GM18868 (cell line): Measurements from ENCODE around the gene MED13L.

Source experiments
- ATAC-seq: cut with Tn5 transposase; IDR thresholded peaks from one replicate; pipeline ENCODE4 v1.9.1; 2021; ENCODE audit warnings: mild to moderate bottlenecking, moderate library complexity; ENCODE audit not compliant: unreplicated experiment

MED13L gene

DNA sequence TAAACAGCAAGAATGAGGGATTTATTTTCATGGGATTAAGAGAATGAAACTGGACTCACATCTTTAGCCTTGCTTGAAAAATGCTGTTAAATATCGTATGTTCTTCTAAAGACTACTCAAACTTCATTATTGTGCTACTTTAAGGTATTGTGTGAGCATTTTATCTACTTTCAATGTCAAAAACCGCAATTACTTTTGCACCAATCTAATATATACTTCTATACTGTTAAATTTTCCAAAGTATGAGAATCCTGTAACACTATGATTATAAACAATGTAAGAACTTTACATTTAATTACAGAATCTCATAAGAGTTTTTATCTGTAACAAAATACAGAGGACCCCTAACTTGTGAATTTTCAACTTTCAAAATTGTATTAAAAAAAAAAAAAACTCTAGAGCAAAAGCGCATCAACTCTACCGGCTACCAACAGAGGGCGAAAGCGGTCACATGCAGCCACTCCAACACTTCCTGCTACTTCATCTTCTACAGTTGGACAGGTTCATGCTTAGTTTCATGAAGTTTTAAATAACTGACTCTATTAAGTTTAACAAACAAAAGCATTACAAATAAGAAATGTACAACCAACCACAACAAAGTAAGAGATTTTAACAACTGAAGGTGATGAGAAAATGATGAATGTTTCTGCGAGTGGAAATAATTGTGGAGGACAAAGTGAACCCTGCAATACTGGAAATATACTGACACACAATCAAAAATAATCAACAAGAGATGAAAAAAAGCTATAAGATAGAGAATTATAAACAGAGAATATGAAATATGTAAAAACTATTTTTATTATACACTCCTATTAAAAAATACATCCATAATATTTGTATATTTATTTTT lies 210.9 kb downstream of the MED13L start:
- no peak for ATAC-seq

DNA sequence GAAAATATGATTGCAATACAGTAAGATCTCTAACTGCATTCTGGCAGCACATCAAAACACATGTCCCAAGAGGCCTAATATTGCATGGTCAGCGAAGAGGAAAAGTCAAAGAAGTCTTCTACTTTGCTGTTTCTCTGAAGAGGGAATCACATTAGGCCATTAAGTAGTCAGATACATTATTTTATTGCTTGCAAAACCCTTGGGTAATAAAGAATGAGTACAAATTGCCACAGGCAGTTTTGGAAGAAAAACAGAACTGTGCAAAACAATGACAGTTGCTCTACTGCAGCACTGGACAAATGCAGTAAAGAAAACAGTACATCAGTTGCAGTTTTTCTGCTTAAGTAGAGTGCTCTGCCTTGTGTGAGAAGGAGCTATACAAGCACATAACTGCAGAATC lies 211.9 kb downstream of the MED13L start:
- no peak for ATAC-seq

DNA sequence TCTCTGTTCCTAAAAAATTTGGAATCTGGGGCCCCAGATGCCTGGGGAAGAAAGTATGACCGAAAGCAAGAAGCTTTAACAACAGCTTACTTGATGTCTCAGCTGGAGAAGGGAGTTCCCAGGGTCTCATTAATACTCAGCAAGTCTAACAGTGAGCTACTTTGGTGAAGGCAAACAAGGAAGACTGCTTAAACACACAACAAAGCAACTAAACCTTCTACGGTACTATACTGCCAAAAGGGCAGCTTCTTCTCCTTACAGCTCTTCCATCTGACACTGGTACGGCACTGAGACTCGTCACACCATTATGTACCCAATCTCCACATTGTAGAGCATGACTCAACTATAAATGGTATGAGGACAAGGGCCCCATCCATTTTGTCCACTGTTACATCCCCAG lies 213.0 kb downstream of the MED13L start:
- no peak for ATAC-seq

DNA sequence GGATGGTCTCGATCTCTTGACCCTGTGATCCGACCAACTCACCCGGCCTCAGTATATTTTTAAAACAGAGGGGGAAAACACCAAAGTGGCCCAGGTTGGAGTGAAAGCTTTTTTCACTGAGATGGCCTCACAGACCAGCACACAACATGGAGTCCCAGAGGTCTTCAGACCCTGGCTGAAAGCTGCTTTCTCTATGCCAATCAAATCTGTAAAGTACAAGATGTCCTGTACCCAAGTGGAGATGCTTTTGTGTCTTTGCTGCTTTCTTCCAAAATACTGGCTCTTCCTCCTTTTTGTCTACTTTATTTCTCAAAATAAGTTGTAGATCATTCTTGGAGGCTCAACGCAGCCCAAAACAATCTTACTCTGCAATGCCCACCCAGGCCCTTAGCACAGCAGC lies 214.8 kb downstream of the MED13L start:
- ATAC-seq, result no peak

DNA sequence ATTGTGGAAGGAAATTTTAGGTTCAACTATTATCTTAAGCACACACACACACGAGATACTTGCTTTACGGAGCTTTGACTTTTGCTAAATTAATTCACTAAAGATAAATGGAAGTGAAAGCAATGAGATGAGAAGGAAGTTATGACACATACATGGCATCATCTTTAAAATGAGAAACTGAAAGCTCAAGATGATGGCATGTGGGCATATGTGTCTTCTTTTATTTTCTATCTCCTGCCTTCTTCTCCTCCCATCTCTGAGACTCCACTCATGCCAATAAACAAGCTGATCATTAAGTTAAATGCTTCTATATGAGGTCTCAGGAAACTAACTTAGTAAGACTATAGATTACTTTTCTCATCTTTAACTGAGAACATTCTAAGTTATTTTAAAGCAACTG lies 216.7 kb downstream of the MED13L start:
- peak; percentile 90 for ATAC-seq

DNA sequence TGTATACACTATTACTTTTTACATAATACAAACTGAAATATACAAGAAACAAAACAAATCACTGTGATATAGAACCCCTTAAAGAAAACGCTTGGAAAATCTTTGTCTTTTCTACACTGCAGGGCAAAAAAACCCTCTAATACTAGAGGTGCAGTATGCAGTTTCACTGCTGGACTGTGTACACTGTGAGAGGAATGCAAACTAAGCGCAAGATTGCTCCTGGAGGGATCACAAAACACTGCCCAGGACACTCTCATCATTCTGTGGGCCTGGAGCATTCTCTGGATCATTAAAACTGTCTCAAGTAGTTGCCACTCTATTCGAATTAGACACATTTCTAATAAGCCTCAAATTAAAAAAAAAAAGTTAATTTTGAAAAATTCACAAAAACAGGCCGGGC lies 217.6 kb downstream of the MED13L start:
- ATAC-seq, result no peak

DNA sequence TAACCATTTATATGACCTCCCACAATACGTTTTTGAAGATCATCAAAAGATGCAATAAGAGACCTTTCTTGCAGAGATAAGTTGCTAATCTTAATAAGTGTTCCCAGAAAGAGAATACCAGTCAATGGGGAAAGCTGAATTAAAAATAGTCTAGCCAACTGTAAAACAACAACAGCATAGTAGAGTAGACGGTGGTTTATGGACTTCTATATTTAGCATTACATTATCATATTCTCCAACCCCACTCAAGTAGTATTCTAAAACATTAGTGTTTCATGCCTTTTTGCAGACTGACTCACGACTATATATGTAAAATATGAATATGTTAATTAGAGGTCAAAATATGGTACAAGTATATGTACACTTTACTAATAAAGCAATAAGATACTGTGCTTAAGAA lies 218.9 kb downstream of the MED13L start:
- no peak for ATAC-seq

DNA sequence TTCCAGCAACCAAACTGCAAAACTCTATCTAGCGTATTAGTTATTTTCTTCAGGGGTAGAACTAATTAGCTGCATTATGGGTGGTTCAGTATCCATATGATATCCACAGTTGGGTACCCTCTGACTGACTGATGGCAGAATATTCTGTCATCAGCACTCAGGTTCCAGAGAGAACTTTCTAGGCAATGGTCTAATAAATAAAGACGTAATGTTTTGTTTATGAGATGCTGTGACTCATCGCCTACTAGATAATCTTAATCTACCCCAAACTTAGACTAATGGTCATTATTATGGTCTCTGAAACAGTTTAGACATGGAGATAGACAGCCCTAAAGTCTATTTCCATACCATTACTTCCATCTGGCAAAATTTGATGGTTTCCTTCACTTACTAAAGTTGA lies 220.1 kb downstream of the MED13L start:
- ATAC-seq, result no peak

DNA sequence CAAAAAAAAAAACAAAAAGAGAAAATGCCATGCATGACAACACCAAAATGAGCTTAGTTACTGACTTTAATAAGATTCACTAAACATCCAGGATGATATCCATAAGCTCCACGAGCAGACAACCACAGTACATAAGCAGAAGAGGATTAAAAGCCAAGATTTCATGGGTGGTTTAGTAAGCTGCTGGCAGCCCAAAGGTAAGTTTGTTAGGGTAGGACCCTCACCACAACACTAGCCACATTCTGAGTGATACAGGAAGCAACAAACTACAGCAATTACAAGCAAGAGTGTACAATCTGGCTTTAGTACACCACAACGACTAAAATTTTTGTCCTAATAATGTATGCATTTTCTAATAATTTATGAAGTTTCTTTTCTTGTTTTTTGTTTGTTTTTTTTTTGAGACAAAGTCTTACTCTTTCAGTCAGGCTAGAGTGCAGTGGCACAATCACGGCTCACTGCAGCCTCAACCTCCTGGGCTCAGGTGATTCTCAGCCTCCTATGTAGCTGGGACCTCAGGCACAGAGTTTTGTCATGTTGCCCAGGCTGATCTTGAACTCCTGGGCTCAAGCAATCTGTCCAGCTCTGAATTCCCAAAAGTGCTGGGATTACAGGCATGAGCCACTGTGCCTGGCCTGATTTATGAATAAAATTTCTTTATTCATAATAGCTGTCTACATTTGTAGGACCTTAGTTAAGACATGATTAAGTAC lies 221.4 kb downstream of the MED13L start:
- ATAC-seq, result no peak

DNA sequence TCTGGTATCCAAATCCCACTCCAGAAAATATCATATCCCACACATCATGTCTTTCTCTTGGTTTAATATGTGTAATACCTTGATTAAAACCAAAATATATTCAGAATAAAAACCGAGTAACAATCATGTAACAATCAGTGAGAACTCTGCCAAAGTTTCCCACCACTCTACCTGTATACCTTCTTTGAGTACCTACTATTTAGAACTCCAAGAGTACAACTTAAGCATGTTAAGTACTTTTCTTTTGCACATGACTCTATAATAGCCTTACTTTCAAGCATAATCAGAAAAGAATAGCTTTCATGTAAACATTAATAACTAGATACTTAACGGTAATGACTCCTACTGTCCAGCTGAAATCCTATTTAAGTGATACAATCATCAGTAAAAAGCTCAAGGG lies 223.2 kb downstream of the MED13L start:
- ATAC-seq, result no peak

DNA sequence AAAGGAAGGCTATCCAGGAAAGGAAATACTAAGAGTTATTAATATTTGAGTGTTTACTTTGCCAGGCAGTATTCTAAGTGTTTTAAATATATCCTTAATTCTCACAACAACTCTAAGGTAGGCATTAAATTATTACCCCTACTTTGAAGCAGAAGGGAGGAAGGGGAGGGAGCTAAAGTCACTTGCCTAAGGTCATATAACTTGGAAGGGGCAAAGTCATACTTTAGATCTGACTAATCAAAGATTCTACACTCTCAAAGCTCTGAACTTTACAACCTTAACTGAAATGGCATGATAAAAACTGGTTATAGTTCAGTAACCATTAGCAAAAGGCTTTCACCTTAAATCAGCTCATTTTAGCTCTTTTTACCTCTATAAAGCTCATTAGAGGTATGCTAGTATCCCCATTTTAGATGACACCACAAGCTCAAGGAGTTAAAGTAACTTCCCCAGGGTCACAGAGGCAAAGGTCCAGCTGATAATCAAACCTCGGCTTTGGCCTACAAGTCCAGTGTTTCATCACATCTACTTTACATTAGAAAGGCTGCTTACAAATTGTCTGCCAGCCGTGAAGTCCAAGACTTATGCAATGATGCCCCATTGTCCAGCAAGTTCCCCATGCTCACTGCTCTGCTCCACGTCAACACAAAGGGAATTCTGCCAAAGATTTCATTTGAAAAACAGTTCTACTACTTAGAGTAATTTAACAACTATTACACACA lies 223.9 kb downstream of the MED13L start:
- ATAC-seq, result no peak

DNA sequence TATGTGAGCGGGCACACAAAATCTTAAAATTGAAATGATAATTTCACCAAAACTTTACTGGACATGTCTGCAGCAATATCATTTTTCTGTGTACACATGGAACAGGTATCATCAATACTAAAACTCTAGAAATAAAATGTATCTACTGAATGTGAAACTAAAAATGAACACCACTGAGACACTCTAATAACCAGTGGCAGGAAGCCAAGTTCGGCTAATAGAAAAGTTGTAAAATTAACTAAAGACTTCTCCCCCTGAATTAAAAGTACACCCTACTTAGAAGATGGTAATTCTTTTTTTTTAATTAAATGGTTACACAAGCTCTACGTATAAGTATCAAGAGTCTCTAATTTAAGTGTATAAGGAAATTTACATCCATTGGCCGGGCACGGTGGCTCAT lies 227.2 kb downstream of the MED13L start:
- ATAC-seq, result no peak

DNA sequence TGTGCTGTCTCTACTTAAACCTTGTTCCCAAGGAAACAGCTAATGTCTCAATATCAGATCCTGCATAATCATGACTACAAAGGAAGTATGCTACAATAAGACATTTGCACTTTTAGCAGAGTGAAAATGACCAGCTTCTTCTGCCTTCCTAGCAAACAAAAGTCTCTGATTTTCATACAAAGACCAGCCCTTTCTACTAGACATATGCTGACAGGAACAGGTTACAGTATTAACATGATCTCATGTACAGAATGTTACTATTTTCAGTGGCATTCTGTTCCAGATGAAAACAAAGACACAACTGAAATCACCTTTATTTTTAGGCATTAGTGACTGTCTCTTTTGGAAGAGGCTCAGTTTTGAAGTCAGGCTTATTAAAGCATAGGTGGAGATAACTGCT lies 228.6 kb downstream of the MED13L start:
- ATAC-seq, result no peak

DNA sequence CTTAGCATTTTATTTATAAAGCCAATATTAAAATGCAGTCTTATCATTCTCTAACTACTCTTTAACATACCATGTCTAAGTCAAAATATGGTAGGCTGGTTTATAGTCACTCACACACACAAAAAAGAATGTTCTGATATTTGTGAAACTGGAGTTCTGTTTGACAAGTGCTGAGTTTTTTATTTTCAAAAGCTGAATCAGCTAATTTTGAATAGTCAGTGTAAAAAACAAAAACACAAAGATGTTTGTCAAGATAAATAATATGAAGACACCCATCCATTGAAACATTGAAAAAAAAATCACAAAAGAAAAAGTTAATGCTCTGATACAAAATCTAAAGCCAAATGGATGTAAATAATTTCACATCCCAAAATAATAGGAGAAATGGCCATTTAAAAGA lies 231.5 kb downstream of the MED13L start:
- no peak for ATAC-seq

DNA sequence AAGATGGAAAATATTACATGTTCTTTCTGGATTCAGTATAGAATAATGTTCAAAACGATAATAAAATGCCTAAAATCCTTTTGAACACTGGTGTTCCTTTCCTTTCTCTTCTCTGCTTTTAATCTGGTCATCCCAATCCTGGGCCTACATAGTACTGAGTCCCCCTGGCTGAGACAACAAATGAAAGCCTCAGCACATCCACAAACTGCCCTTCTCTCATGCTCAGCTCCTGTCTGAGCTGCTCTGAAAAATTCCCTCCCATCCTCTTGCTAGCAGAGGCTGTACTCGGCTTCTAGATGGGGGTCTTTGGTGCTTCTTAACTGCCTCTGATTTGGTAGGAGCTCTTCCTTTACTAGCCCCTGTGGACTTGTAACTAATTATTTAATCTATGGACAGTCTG lies 232.3 kb downstream of the MED13L start:
- ATAC-seq, result no peak

DNA sequence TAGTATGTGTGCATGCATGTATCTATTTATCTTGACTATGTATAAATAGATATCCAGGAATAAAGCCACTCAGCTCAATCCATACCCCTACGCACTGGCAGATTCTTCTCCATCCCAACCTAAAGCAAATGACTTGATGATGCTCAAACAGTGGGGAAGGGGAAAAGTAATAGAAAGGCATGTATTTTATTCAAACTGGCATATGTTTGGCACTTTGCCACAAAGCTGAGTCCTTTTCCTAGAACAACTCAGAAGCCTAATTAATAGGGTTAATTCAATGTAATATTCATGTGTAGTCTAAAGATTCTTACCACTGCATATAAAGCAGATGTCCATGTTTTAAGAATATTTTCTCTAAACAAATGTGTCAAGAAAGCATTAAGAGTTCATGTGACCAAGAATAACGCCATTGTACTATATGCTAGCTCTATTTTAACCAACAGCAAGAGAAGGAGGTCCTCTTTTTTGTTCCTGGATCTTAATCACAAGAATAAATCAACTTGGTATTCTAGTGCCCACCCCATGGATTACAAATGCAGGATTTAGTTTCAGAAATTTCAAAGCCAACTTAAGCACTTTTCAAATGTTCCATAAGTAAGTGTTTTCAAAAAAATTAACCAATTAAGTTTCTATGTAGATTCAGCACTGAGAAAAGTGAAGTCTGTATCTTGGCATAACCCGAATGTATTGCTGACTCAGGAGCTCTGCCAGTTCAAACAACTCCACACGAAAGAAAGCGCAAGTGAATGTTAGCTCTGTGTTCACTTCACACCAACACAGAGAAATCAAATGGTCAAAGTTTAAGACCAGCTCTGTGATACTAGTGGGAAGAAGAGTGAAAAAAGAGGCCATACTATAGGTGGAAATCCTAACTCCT lies 233.6 kb downstream of the MED13L start:
- no peak for ATAC-seq

DNA sequence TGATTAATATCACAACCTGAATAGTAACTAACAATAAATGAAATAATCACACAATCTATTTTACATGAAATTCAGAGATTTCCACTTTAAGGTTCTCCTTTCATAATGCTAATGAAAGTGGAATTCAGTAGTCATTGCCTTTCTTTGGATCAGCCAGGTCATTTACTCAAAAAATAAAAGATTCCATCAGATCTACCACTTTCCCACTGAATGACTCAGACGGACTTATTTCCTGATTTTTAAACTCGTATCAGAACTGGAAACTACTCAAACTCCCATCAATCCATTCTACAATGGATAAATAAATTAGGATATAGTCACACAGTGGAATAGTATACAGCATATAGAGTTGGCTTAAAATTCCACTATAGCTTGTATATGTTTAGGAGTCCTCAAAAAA lies 237.1 kb downstream of the MED13L start:
- no peak for ATAC-seq

DNA sequence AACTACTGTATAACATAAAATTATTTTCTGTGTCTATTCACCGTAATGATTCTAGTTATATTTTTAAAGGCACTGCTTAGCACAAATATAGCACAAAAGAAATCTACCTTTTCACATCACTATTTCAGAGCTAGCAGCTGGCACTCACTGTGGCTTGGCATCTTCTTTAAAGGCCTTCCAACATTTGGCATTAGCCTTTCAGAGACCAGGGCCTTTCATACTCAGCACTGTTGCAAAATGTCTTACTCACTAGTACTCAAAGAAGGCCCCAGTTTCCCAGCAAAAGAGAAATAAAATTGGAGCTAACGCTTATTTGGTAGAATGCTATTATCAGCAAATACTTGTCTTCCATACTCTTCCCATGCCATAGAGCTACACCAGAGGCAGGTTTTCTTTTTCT lies 238.4 kb downstream of the MED13L start:
- no peak for ATAC-seq

DNA sequence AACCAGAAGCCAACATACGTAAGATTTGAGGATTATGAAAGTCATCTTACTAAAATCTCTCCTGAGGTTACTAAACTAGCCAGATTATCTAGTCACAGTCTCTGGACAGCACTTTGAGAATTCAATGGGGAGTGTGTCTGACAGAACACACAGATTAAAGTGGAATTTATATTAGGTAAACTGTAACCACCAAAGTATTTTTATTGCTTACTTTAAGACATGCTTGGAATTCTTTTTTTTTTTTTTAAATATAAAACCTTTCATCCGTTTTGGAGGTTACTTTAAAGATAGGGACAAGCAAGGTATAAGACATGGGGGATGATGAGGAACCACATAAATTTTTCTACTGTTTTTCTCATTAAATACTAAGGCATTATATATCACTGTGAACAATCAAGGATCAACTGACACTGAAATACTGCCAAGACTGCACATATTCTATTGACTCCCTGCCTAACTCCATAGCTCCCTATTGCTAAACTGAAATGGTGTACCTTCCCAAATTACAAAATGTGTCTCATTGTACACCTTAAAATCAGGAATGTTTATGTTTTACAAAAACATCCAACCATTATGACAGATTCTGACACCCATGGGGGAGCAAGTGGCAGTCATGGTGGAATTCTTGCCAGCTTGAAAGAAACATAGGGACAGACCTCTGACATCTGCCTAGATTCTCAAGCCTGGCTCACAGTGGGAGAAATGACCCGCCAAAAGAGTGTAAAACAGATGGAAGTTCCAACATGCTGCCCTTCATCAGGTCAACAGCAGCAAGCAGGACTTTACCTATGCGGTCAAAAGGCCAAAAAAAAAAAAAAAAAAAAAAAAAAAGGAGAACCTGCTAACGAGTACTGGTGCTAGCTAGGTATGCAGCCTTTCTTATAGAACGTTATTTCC lies 239.3 kb downstream of the MED13L start:
- ATAC-seq, result no peak

DNA sequence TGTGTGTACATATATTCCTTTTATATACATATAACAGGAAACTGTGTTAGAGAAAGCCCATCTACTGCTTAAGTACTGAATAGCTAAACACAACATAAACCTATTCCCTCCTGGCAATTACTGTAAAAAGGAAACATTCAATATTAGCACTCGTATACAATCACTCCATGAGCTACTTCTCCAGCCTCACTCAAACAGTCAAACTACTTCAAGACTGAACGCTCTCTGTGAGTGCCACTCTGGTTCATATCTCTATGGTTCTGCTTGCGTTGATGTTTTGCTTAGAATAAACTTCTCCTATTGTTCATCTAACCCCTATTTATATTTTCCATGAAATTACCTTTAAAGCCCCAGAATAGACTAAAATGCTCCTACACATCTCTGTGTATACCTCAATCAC lies 243.7 kb downstream of the MED13L start:
- ATAC-seq, result no peak
